Gastroesophageal sphincter (tissue), 4 donors: Measurements from ENCODE around the gene ANKDD1B. TPM values are rescaled to one million over a fixed set of nuclear protein-coding genes. Genes with fewer than 3 reads are reported as not detected.
"Not testable (repeated sequence)": the region's sequence is repeated elsewhere in the genome, so short reads cannot be mapped to it uniquely, and the experiment has no call there.

ENCODE experiments used
- ATAC-seq: fragments of 150-250 bp; one replicate; pipeline ENCODE4 v1.9.1; 2016; ENCODE audit warnings: mild to moderate bottlenecking, moderate library complexity
- H3K27ac ChIP-seq, 4 donors: fragments of 200-600 bp; sonication (generic) in 3 of 4; 1 replicate in 3 of 4; 2 replicates in 1 of 4; pipeline ENCODE4 v1.5.1; 2016 to 2019
- H3K27me3 ChIP-seq: fragments of 200-600 bp; sonication (generic); one replicate; pipeline ENCODE4 v1.5.1; 2019
- H3K36me3 ChIP-seq, 2 donors: fragments of 200-600 bp; sonication (generic); one replicate each; pipeline ENCODE4 v1.5.1; 2019; ENCODE audit warnings: control low read depth in 1 of 2
- H3K4me1 ChIP-seq, 3 donors: fragments of 200-600 bp; sonication (generic); 1 replicate in 2 of 3; 2 replicates in 1 of 3; pipeline ENCODE4 v1.5.1; 2016 to 2019; ENCODE audit warnings: control low read depth in 2 of 3
- H3K4me3 ChIP-seq, 2 donors: fragments of 200-600 bp; sonication (generic); one replicate each; pipeline ENCODE4 v1.5.1; 2019; ENCODE audit warnings: mild to moderate bottlenecking in 1 of 2, moderate library complexity in 1 of 2
- H3K9me3 ChIP-seq, 3 donors: fragments of 200-600 bp; sonication (generic); one replicate each; pipeline ENCODE4 v1.5.1; 2017 to 2019; ENCODE audit warnings: control low read depth in 2 of 3
- CTCF ChIP-seq, 4 experiments: fragments of 200-600 bp in 2 of 4; fragments of 450-650 bp in 2 of 4; sonication (generic) in 1 of 4; IDR thresholded peaks; one replicate each; pipeline ENCODE4 v1.5.1; 2017 to 2019; ENCODE audit warnings: antibody characterized with exemption in 4 of 4, mild to moderate bottlenecking in 2 of 4, moderate library complexity in 2 of 4
- EP300 ChIP-seq: sonication (generic); formaldehyde crosslinking; IDR thresholded peaks from one replicate; pipeline ENCODE4 v1.6.1; 2017; ENCODE audit warnings: antibody characterized with exemption, mild to moderate bottlenecking
- POLR2A ChIP-seq, 2 donors: fragments of 450-650 bp; IDR thresholded peaks; one replicate each; pipeline ENCODE4 v1.6.1; 2017; ENCODE audit warnings: antibody characterized with exemption in 2 of 2, mild to moderate bottlenecking in 2 of 2, moderate library complexity in 1 of 2
- POLR2AphosphoS5 ChIP-seq: sonication (generic); formaldehyde crosslinking; IDR thresholded peaks from one replicate; pipeline ENCODE4 v1.6.1; 2017; ENCODE audit warnings: antibody characterized with exemption
- WGBS, 2 donors: methylation state at CpG; one replicate each; pipeline ENCODE4 v1.1.5; 2018; ENCODE audit warnings: low coverage in 1 of 2; 5-methylcytosine and 5-hydroxymethylcytosine counted together
- total RNA-seq, 4 donors: library from RNA; depleted of rRNA; stranded (reverse); fragments of >200 nt; gene quantifications; one replicate each; pipeline ENCODE4 v1.1.0, GENCODE V29; 2016

Gene ANKDD1B
- total RNA-seq, 4 donors from 2014 or later, result 0.20 to 0.94 TPM; not detected in 2

GRCh38 chr5:75681125-75681830 lies 70.0 kb downstream of the ANKDD1B start:
- Histone ChIP-seq H3K36me3 (peaks cover 0 to 32% of the 10 kb centered on the region in 2 donors), H3K27me3 (no peaks in the 10 kb centered on the region), H3K9me3 (no peaks in the 10 kb centered on the region), H3K4me3 (no peak overlapping the region), H3K4me1 (peaks cover 0 to 11% (median 2%) of the 10 kb centered on the region in 3 donors), H3K27ac (peak overlapping the region in 2 of 4 donors; percentile 29 to 31)
- ATAC-seq, result peak; percentile 65
- 7 to 32% methylated on average over 2 of the region's 2 CpGs for WGBS, 2 donors
- TF ChIP-seq POLR2AphosphoS5 (no peak), CTCF (IDR thresholded peaks at IDR 0.05) (peak; percentile 55 to 80 (median 74)), POLR2A (IDR thresholded peaks at IDR 0.05) (no peak), EP300 (no peak)

- H3K4me3 ChIP-seq, result no peak overlapping the region
- no peak overlapping the region for H3K27ac ChIP-seq
- no peaks in the 10 kb centered on the region for H3K27me3 ChIP-seq
- TF ChIP-seq CTCF (IDR thresholded peaks at IDR 0.05) (no peak), POLR2A (IDR thresholded peaks at IDR 0.05) (no peak), POLR2AphosphoS5 (no peak), EP300 (no peak)
- H3K9me3 ChIP-seq, result no peaks in the 10 kb centered on the region
- WGBS, 2 donors, result 91 to 98% methylated on average over 7 to 10 of the region's 11 CpGs
- peaks cover 0 to 63% of the 10 kb centered on the region in 2 donors for H3K36me3 ChIP-seq
- H3K4me1 ChIP-seq, result peaks cover 0 to 11% (median 2%) of the 10 kb centered on the region in 3 donors
- no peak for ATAC-seq
These were observed 73.9 kb downstream of the ANKDD1B start for GRCh38 chr5:75685141-75685540.

GRCh38 chr5:75686480-75686879 lies 75.2 kb downstream of the ANKDD1B start:
- Histone ChIP-seq H3K27me3 (no peaks in the 10 kb centered on the region), H3K36me3 (peaks cover 0 to 70% of the 10 kb centered on the region in 2 donors), H3K9me3 (no peaks in the 10 kb centered on the region), H3K27ac (no peak overlapping the region), H3K4me1 (peaks cover 0 to 11% (median 2%) of the 10 kb centered on the region in 3 donors), H3K4me3 (no peak overlapping the region)
- no peak for ATAC-seq
- TF ChIP-seq POLR2A (IDR thresholded peaks at IDR 0.05) (no peak), EP300 (no peak), POLR2AphosphoS5 (no peak), CTCF (IDR thresholded peaks at IDR 0.05) (no peak)

- Histone ChIP-seq H3K27me3 (no peaks in the 10 kb centered on the region), H3K36me3 (peaks cover 0 to 66% of the 10 kb centered on the region in 2 donors), H3K9me3 (no peaks in the 10 kb centered on the region), H3K4me1 (no peaks in the 10 kb centered on the region), H3K27ac (no peak overlapping the region), H3K4me3 (no peak overlapping the region)
- ATAC-seq, result no peak
- TF ChIP-seq CTCF (IDR thresholded peaks at IDR 0.05) (no peak), POLR2AphosphoS5 (no peak), EP300 (no peak), POLR2A (IDR thresholded peaks at IDR 0.05) (no peak)
- WGBS, 2 donors, result 80 to 93% methylated on average over 1 of the region's 1 CpG
These were observed 79.4 kb downstream of the ANKDD1B start for GRCh38 chr5:75690669-75691068.

GRCh38 chr5:75694781-75695180 lies 83.5 kb downstream of the ANKDD1B start:
- no peak for ATAC-seq
- TF ChIP-seq CTCF (IDR thresholded peaks at IDR 0.05), result no peak
- TF ChIP-seq POLR2A (IDR thresholded peaks at IDR 0.05), result no peak
- no peak for TF ChIP-seq EP300
- no peak for TF ChIP-seq POLR2AphosphoS5
- no peak overlapping the region for H3K4me3 ChIP-seq
- peaks cover 0 to 39% of the 10 kb centered on the region in 2 donors for H3K36me3 ChIP-seq
- H3K27me3 ChIP-seq, result no peaks in the 10 kb centered on the region
- H3K27ac ChIP-seq, result no peak overlapping the region
- 83 to 90% methylated on average over 1 of the region's 1 CpG for WGBS, 2 donors
- no peaks in the 10 kb centered on the region for H3K9me3 ChIP-seq
- H3K4me1 ChIP-seq, result no peaks in the 10 kb centered on the region

GRCh38 chr5:75695472-75696351 lies 84.5 kb downstream of the ANKDD1B start:
- ATAC-seq, H3K4me3 ChIP-seq, H3K9me3 ChIP-seq, H3K4me1 ChIP-seq, H3K27me3 ChIP-seq, H3K27ac ChIP-seq: not testable (repeated sequence)
- WGBS, 2 donors, result 87 to 89% methylated on average over 5 to 13 of the region's 22 CpGs
- H3K36me3 ChIP-seq, result peaks cover 0 to 29% of the 10 kb centered on the region in 2 donors
